ENCODE data around the gene SRPRA.

DNA sequence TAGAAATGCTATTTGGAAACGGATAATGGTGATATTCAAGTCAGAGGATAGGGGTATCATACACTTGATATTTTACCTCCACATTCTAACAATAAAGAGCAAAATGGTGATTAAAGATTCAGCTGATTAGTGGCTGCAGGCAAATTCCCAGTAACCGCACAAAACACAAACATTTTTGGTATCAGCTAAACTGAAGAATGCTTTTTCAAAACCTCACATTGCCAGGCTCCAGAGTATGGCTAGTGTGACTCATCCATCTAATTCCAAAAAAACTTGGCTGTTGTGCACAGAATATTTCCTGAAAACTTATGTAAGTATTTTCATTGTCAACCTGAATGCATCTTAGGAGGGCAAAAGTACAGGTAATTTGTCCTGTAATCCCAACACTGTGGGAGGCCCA is 10.9 kb downstream of the SRPRA start:
- TF ChIP-seq TARDBP (IDR thresholded peaks at IDR 0.05; ENCODE audit: borderline replicate concordance) (no peak), SREBF2 (IDR thresholded peaks at IDR 0.05; ENCODE audit: low read length) (no peak), NR2C2 (IDR thresholded peaks at IDR 0.05; ENCODE audit: borderline replicate concordance, control insufficient read depth, insufficient read length, low read depth) (no peak), KAT2A (conservative IDR thresholded peaks at IDR 0.05; ENCODE audit: control insufficient read depth, low read depth, low read length) (no peak), SPI1 (IDR thresholded peaks at IDR 0.05; ENCODE audit: borderline replicate concordance, insufficient read depth, low read depth, low read length) (no peak), RBBP5 (conservative IDR thresholded peaks at IDR 0.05) (no peak), ZNF384 (IDR thresholded peaks at IDR 0.05; ENCODE audit: borderline replicate concordance, low read depth, low read length) (no peak)
- TF ChIP-seq, protein P1, sequence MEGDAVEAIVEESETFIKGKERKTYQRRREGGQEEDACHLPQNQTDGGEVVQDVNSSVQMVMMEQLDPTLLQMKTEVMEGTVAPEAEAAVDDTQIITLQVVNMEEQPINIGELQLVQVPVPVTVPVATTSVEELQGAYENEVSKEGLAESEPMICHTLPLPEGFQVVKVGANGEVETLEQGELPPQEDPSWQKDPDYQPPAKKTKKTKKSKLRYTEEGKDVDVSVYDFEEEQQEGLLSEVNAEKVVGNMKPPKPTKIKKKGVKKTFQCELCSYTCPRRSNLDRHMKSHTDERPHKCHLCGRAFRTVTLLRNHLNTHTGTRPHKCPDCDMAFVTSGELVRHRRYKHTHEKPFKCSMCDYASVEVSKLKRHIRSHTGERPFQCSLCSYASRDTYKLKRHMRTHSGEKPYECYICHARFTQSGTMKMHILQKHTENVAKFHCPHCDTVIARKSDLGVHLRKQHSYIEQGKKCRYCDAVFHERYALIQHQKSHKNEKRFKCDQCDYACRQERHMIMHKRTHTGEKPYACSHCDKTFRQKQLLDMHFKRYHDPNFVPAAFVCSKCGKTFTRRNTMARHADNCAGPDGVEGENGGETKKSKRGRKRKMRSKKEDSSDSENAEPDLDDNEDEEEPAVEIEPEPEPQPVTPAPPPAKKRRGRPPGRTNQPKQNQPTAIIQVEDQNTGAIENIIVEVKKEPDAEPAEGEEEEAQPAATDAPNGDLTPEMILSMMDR (IDR thresholded peaks at IDR 0.05 in 2 of 3, conservative IDR thresholded peaks at IDR 0.05 in 1 of 3; ENCODE audit: control insufficient read depth in 2 of 3, extremely low read depth in 1 of 3, insufficient read depth in 1 of 3, low read depth in 3 of 3, low read length in 3 of 3), result no peak
- TF ChIP-seq, protein P2, sequence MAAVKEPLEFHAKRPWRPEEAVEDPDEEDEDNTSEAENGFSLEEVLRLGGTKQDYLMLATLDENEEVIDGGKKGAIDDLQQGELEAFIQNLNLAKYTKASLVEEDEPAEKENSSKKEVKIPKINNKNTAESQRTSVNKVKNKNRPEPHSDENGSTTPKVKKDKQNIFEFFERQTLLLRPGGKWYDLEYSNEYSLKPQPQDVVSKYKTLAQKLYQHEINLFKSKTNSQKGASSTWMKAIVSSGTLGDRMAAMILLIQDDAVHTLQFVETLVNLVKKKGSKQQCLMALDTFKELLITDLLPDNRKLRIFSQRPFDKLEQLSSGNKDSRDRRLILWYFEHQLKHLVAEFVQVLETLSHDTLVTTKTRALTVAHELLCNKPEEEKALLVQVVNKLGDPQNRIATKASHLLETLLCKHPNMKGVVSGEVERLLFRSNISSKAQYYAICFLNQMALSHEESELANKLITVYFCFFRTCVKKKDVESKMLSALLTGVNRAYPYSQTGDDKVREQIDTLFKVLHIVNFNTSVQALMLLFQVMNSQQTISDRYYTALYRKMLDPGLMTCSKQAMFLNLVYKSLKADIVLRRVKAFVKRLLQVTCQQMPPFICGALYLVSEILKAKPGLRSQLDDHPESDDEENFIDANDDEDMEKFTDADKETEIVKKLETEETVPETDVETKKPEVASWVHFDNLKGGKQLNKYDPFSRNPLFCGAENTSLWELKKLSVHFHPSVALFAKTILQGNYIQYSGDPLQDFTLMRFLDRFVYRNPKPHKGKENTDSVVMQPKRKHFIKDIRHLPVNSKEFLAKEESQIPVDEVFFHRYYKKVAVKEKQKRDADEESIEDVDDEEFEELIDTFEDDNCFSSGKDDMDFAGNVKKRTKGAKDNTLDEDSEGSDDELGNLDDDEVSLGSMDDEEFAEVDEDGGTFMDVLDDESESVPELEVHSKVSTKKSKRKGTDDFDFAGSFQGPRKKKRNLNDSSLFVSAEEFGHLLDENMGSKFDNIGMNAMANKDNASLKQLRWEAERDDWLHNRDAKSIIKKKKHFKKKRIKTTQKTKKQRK (IDR thresholded peaks at IDR 0.05; ENCODE audit: low read depth, low read length), result no peak
- TF ChIP-seq, protein P3, sequence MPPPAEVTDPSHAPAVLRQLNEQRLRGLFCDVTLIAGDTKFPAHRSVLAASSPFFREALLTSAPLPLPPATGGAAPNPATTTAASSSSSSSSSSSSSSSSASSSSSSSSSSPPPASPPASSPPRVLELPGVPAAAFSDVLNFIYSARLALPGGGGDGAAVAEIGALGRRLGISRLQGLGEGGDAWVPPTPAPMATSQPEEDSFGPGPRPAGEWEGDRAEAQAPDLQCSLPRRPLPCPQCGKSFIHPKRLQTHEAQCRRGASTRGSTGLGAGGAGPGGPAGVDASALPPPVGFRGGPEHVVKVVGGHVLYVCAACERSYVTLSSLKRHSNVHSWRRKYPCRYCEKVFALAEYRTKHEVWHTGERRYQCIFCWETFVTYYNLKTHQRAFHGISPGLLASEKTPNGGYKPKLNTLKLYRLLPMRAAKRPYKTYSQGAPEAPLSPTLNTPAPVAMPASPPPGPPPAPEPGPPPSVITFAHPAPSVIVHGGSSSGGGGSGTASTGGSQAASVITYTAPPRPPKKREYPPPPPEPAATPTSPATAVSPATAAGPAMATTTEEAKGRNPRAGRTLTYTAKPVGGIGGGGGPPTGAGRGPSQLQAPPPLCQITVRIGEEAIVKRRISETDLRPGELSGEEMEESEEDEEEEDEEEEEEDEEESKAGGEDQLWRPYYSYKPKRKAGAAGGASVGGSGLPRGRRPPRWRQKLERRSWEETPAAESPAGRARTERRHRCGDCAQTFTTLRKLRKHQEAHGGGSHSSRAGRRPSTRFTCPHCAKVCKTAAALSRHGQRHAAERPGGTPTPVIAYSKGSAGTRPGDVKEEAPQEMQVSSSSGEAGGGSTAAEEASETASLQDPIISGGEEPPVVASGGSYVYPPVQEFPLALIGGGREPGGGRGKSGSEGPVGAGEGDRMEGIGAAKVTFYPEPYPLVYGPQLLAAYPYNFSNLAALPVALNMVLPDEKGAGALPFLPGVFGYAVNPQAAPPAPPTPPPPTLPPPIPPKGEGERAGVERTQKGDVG (CRISPR knock-in tag; IDR thresholded peaks at IDR 0.05), result no peak
- TF ChIP-seq, protein P4, sequence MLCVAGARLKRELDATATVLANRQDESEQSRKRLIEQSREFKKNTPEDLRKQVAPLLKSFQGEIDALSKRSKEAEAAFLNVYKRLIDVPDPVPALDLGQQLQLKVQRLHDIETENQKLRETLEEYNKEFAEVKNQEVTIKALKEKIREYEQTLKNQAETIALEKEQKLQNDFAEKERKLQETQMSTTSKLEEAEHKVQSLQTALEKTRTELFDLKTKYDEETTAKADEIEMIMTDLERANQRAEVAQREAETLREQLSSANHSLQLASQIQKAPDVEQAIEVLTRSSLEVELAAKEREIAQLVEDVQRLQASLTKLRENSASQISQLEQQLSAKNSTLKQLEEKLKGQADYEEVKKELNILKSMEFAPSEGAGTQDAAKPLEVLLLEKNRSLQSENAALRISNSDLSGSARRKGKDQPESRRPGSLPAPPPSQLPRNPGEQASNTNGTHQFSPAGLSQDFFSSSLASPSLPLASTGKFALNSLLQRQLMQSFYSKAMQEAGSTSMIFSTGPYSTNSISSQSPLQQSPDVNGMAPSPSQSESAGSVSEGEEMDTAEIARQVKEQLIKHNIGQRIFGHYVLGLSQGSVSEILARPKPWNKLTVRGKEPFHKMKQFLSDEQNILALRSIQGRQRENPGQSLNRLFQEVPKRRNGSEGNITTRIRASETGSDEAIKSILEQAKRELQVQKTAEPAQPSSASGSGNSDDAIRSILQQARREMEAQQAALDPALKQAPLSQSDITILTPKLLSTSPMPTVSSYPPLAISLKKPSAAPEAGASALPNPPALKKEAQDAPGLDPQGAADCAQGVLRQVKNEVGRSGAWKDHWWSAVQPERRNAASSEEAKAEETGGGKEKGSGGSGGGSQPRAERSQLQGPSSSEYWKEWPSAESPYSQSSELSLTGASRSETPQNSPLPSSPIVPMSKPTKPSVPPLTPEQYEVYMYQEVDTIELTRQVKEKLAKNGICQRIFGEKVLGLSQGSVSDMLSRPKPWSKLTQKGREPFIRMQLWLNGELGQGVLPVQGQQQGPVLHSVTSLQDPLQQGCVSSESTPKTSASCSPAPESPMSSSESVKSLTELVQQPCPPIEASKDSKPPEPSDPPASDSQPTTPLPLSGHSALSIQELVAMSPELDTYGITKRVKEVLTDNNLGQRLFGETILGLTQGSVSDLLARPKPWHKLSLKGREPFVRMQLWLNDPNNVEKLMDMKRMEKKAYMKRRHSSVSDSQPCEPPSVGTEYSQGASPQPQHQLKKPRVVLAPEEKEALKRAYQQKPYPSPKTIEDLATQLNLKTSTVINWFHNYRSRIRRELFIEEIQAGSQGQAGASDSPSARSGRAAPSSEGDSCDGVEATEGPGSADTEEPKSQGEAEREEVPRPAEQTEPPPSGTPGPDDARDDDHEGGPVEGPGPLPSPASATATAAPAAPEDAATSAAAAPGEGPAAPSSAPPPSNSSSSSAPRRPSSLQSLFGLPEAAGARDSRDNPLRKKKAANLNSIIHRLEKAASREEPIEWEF (IDR thresholded peaks at IDR 0.05; ENCODE audit: insufficient replicate concordance, low read depth, low read length), result no peak
- TF ChIP-seq, protein P5, sequence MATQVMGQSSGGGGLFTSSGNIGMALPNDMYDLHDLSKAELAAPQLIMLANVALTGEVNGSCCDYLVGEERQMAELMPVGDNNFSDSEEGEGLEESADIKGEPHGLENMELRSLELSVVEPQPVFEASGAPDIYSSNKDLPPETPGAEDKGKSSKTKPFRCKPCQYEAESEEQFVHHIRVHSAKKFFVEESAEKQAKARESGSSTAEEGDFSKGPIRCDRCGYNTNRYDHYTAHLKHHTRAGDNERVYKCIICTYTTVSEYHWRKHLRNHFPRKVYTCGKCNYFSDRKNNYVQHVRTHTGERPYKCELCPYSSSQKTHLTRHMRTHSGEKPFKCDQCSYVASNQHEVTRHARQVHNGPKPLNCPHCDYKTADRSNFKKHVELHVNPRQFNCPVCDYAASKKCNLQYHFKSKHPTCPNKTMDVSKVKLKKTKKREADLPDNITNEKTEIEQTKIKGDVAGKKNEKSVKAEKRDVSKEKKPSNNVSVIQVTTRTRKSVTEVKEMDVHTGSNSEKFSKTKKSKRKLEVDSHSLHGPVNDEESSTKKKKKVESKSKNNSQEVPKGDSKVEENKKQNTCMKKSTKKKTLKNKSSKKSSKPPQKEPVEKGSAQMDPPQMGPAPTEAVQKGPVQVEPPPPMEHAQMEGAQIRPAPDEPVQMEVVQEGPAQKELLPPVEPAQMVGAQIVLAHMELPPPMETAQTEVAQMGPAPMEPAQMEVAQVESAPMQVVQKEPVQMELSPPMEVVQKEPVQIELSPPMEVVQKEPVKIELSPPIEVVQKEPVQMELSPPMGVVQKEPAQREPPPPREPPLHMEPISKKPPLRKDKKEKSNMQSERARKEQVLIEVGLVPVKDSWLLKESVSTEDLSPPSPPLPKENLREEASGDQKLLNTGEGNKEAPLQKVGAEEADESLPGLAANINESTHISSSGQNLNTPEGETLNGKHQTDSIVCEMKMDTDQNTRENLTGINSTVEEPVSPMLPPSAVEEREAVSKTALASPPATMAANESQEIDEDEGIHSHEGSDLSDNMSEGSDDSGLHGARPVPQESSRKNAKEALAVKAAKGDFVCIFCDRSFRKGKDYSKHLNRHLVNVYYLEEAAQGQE (IDR thresholded peaks at IDR 0.05; ENCODE audit: low read depth, low read length), result no peak
- TF ChIP-seq, protein P6, sequence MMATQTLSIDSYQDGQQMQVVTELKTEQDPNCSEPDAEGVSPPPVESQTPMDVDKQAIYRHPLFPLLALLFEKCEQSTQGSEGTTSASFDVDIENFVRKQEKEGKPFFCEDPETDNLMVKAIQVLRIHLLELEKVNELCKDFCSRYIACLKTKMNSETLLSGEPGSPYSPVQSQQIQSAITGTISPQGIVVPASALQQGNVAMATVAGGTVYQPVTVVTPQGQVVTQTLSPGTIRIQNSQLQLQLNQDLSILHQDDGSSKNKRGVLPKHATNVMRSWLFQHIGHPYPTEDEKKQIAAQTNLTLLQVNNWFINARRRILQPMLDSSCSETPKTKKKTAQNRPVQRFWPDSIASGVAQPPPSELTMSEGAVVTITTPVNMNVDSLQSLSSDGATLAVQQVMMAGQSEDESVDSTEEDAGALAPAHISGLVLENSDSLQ (IDR thresholded peaks at IDR 0.05), result no peak

All from GM12878 (cell line).